ENCODE measurements around the gene SEC24C. TPM values are rescaled to one million over a fixed set of nuclear protein-coding genes. Genes with fewer than 3 reads are reported as not detected.

The SEC24C gene
- total RNA-seq, 4 donors from 2014 or later = 42.4 to 61.3 (median 53.5) TPM

Small RNAs within 50 kb of the gene (small RNA-seq; reads per million reads assigned to genes)
- gene AC022400.4 (0 reads per million in 3 donors), gene AC022400.9 (0 reads per million in 3 donors), gene RNA5SP320 (0 reads per million in 3 donors), gene ZSWIM8-AS1 (0 reads per million in 3 donors)

Other genes with a start within 250 kb of the SEC24C start
- 100 to 1,000 TPM in 1 of 4 donors, 10 to 100 TPM in 3; 67.1 to 106 (median 71.6) TPM for gene PPP3CB, start 248.3 kb upstream of the SEC24C start, total RNA-seq
- 10 to 100 TPM; 45.6 to 54.8 (median 46.7) TPM for gene USP54, start 153.0 kb upstream of the SEC24C start, total RNA-seq
- gene MYOZ1, start 102.9 kb upstream of the SEC24C start, total RNA-seq = under 1 TPM in 2 of 4 donors, not detected in 2; 0.17 to 0.29 TPM
- gene SYNPO2L, start 88.3 kb upstream of the SEC24C start, total RNA-seq = not detected
- 1 to 10 TPM; 2.3 to 6.6 (median 2.8) TPM for gene AGAP5, start 46.3 kb upstream of the SEC24C start, total RNA-seq
- gene CHCHD1, start 37.7 kb downstream of the SEC24C start, total RNA-seq = 10 to 100 TPM; 14.9 to 32.0 (median 25.6) TPM
- gene ZSWIM8, start 41.2 kb downstream of the SEC24C start, total RNA-seq = 100 to 1,000 TPM in 3 of 4 donors, 10 to 100 TPM in 1; 66.4 to 123 (median 107) TPM
- gene NDST2, start 67.2 kb downstream of the SEC24C start, total RNA-seq = 10 to 100 TPM; 26.8 to 38.3 (median 31.1) TPM
- 100 to 1,000 TPM in 3 of 4 donors, 10 to 100 TPM in 1; 96.4 to 201 (median 159) TPM for gene CAMK2G, start 130.2 kb downstream of the SEC24C start, total RNA-seq
- gene PLAU, start 166.8 kb downstream of the SEC24C start, total RNA-seq = 10 to 100 TPM in 1 of 4 donors, 1 to 10 TPM in 3; 4.2 to 38.3 (median 6.9) TPM

Measured in esophagus muscularis mucosa (tissue), 4 donors.